Urothelium cell line (cell line): ENCODE data around the gene CDH4.
A peak's percentile ranks its signal among the peaks of the same experiment; 100 is the strongest.

Experiments
- DNase-seq: peaks from one replicate; pipeline ENCODE4 v3.0.0; 2011; ENCODE audit warnings: low spot score, mixed read lengths
- FAIRE-seq: peaks from 2 replicates; lab custom pipeline; 2011; peaks lifted over from hg19 to GRCh38; lab: Jason Lieb, UNC

The CDH4 gene

GRCh38 chr20:61819921-61820825 lies 568.1 kb downstream of the CDH4 start:
- FAIRE-seq (no peak), DNase-seq (no peak)

- FAIRE-seq = no peak
- DNase-seq = no peak
Measured at GRCh38 chr20:61821735-61822134, 569.7 kb downstream of the CDH4 start.

- DNase-seq = no peak
- no peak for FAIRE-seq
Measured at GRCh38 chr20:61822396-61822795, 570.3 kb downstream of the CDH4 start.

GRCh38 chr20:61823242-61823641 lies 571.2 kb downstream of the CDH4 start:
- DNase-seq (no peak), FAIRE-seq (peak; percentile 52)

GRCh38 chr20:61828891-61829290 lies 576.8 kb downstream of the CDH4 start:
- no peak for DNase-seq
- no peak for FAIRE-seq

- DNase-seq = no peak
- no peak for FAIRE-seq
Measured at GRCh38 chr20:61829526-61829925, 577.5 kb downstream of the CDH4 start.

- FAIRE-seq (no peak), DNase-seq (no peak)
Measured at GRCh38 chr20:61830241-61830930, 578.3 kb downstream of the CDH4 start.

GRCh38 chr20:61830991-61831390 lies 578.9 kb downstream of the CDH4 start:
- FAIRE-seq = no peak
- no peak for DNase-seq

GRCh38 chr20:61832181-61832580 lies 580.1 kb downstream of the CDH4 start:
- DNase-seq = no peak
- FAIRE-seq = no peak

GRCh38 chr20:61833807-61834610 lies 581.9 kb downstream of the CDH4 start:
- DNase-seq = no peak
- no peak for FAIRE-seq

GRCh38 chr20:61835301-61835700 lies 583.2 kb downstream of the CDH4 start:
- FAIRE-seq (no peak), DNase-seq (no peak)

- FAIRE-seq (no peak), DNase-seq (no peak)
Measured at GRCh38 chr20:61835791-61836350, 583.8 kb downstream of the CDH4 start.

GRCh38 chr20:61837200-61837599 lies 585.1 kb downstream of the CDH4 start:
- no peak for FAIRE-seq
- no peak for DNase-seq

GRCh38 chr20:61839223-61839911 lies 587.3 kb downstream of the CDH4 start:
- FAIRE-seq = peak; percentile 98

GRCh38 chr20:61839912-61840778 lies 588.1 kb downstream of the CDH4 start:
- no peak for DNase-seq
- FAIRE-seq = no peak

More at GRCh38 chr20:61839223-61839911, 587.3 kb downstream of the CDH4 start:
- DNase-seq = no peak

GRCh38 chr20:61840779-61841455 lies 588.9 kb downstream of the CDH4 start:
- FAIRE-seq (no peak), DNase-seq (no peak)

- FAIRE-seq (no peak), DNase-seq (no peak)
Measured at GRCh38 chr20:61841551-61841950, 589.5 kb downstream of the CDH4 start.

- DNase-seq (no peak), FAIRE-seq (no peak)
Measured at GRCh38 chr20:61841966-61842365, 589.9 kb downstream of the CDH4 start.

- DNase-seq (no peak), FAIRE-seq (no peak)
Measured at GRCh38 chr20:61844621-61845020, 592.6 kb downstream of the CDH4 start.
